ENCODE measurements around the gene CCDC141. TPM values are rescaled to one million over a fixed set of nuclear protein-coding genes. Genes with fewer than 3 reads are reported as not detected.

CCDC141 gene
- total and polyA plus RNA-seq, 5 experiments from 2014 or later = 4.2 to 27.0 (median 12.0) TPM

DNA sequence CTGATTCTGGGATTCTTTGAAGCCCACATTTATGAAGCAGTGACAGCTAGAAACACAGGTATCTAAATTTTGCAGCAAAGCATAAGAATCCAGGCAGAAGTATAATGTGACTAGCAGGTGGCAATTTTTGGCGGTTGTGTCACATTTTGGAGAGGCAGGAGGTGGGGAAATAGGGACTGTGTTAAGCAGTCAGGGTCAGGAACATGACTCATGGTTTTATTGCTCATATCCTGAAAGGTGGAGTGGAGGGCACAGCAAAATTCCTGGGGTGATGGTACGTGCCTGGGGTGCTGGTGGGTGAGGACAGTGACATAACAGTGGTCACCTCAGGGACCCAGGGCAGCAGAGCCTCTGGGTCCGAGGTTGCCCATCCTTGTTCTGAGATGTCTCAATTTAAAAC, 179.2 kb downstream of the CCDC141 start:
- no peaks in the 10 kb centered on the region for H3K9me3 Mint-ChIP-seq
- POLR2A ChIA-PET = no interaction called here
- ATAC-seq = no peak
- DNase-seq = no peak
- peaks cover 4 to 32% (median 31%) of the 10 kb centered on the region in 3 donors for H3K36me3 Mint-ChIP-seq
- H3K27ac Mint-ChIP-seq = no peak overlapping the region
- H3K4me3 Mint-ChIP-seq = peak overlapping the region in 1 of 10 donors; percentile 8
- peaks cover 4 to 11% (median 8%) of the 10 kb centered on the region in 4 donors for H3K4me1 Mint-ChIP-seq
- H3K27me3 Mint-ChIP-seq = no peaks in the 10 kb centered on the region

DNA sequence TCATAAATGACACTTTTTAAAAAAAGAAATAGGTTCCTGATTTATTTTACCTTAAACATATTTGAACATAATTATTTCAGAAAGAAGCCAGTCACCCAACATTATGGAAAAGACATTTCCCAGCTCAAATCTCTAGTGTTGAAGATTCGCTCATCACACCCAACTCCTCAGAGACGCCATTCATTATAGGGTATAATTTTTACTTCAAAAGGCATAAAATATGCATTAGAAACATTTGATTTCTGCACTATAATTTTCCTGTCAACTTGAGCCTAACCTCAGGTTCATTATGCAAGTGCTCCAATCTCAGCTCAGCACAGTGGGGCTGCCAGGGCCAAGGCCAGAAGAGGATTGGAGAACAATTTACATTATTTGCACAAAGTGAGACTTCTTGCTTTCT, 183.9 kb downstream of the CCDC141 start:
- DNase-seq (no peak), ATAC-seq (no peak)
- POLR2A ChIA-PET = no interaction called here
- Mint-ChIP-seq H3K4me1 (peaks cover 0 to 3% (median 0%) of the 10 kb centered on the region in 4 donors), H3K4me3 (no peak overlapping the region), H3K27ac (no peak overlapping the region), H3K27me3 (no peaks in the 10 kb centered on the region), H3K9me3 (no peaks in the 10 kb centered on the region), H3K36me3 (peaks cover 4 to 51% (median 43%) of the 10 kb centered on the region in 3 donors)

DNA sequence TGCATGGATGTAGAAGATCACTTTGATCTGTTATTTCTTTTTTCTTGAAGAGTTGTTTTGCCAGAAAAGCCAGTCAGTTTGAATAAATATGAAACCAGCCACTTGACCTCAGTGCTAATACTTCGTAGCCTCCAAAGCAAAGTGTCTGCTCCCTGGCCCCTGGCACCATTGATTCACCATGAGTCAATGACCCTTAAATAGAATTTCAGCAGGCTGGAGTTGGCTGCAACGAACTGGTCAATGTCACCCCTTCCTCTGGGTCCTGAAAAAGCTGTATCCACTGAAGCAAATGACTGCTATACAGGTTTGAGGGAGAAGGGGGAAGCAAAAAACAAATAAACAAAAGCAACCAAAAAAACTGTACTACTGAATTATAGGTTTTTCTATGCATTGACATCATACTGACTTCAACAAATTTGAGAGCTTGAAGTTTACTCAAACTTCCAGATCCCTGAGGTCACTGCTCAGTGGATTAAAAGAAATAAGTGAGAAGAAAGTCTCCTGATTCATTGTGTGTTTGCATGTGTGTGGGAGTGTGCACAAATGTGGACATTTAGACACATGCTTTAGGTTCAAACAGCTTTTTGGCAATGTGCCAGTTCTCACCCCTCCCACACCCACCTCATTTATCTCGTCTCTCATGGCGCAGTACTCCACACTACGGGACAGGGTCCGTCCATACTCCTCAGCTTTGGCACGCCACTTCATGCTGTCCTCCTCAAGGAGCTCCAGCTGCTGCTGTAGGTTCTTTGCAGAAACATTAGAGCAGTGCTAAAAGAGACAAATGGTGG, 184.6 kb downstream of the CCDC141 start:
- H3K4me1 Mint-ChIP-seq = no peaks in the 10 kb centered on the region
- H3K27me3 Mint-ChIP-seq = no peaks in the 10 kb centered on the region
- peaks cover 4 to 45% (median 45%) of the 10 kb centered on the region in 3 donors for H3K36me3 Mint-ChIP-seq
- no peaks in the 10 kb centered on the region for H3K9me3 Mint-ChIP-seq
- no peak overlapping the region for H3K4me3 Mint-ChIP-seq
- peak overlapping the region in 1 of 10 donors; percentile 31 for H3K27ac Mint-ChIP-seq
- DNase-seq (peak in 2 of 10 donors; percentile 4), ATAC-seq (no peak)
- POLR2A ChIA-PET = no interaction called here

DNA sequence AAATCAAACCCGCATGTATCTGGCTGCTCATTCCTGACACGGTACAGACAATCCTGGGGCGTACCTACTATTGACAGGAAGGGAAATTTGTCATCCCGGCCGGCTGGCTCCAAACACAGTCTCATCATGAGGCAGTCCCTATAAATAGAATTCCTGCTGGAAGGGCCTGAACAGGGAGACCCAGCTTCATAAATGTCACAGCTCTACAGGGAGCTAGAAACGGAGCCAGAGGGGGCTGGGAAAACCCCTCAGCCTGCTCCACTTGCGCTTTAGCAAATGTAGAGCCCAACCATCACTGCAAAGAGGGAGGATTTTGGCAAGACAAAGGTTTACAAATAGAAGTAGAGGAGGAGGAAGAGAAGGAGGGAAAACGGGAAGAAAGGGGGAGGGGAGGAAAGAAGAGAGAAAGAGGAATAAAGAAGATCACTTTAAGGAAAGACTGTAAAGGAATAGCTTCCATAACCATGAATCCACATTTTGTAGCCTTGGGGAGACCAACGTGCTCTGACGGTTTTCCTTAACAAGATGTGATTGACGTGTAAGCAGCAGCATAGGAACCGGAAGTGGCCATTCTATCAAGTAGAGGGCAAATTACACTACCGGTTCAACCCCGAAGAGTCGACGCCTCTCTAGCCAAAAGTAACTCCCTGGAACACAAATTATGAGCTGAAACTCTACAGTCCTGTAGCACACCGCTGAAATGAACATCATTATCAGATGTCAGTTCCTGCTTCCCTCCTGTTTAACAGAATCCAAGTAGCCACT, 185.9 kb downstream of the CCDC141 start:
- H3K4me3 Mint-ChIP-seq = no peak overlapping the region
- DNase-seq (no peak), ATAC-seq (no peak)
- H3K27ac Mint-ChIP-seq = peak overlapping the region in 1 of 10 donors; percentile 15
- H3K4me1 Mint-ChIP-seq = no peaks in the 10 kb centered on the region
- no peaks in the 10 kb centered on the region for H3K27me3 Mint-ChIP-seq
- peaks cover 4 to 44% (median 43%) of the 10 kb centered on the region in 3 donors for H3K36me3 Mint-ChIP-seq
- H3K9me3 Mint-ChIP-seq = no peaks in the 10 kb centered on the region
- POLR2A ChIA-PET = interaction anchor here (0.8 kb wide), 1 partner anchor 15 kb away, joined by 3 read pairs; no protein-coding TSS in a partner anchor

- Mint-ChIP-seq H3K27ac (no peak overlapping the region), H3K4me1 (no peaks in the 10 kb centered on the region), H3K4me3 (no peak overlapping the region), H3K36me3 (peaks cover 0 to 42% (median 39%) of the 10 kb centered on the region in 3 donors), H3K9me3 (no peaks in the 10 kb centered on the region), H3K27me3 (no peaks in the 10 kb centered on the region)
- ATAC-seq = no peak
- POLR2A ChIA-PET = no interaction called here
- DNase-seq = no peak
These were observed 186.6 kb downstream of the CCDC141 start for GRCh38 chr2:178863130-178863855.

- POLR2A ChIA-PET = no interaction called here
- Mint-ChIP-seq H3K4me3 (no peak overlapping the region), H3K9me3 (no peaks in the 10 kb centered on the region), H3K4me1 (peaks cover 0 to 1% (median 0%) of the 10 kb centered on the region in 4 donors), H3K36me3 (peaks cover 3 to 41% (median 32%) of the 10 kb centered on the region in 3 donors), H3K27ac (no peak overlapping the region), H3K27me3 (no peaks in the 10 kb centered on the region)
- DNase-seq (no peak), ATAC-seq (no peak)
These were observed 189.4 kb downstream of the CCDC141 start for GRCh38 chr2:178860551-178860950.

- Mint-ChIP-seq H3K4me3 (no peak overlapping the region), H3K36me3 (peaks cover 4 to 36% (median 28%) of the 10 kb centered on the region in 3 donors), H3K4me1 (peaks cover 0 to 1% (median 0%) of the 10 kb centered on the region in 4 donors), H3K27me3 (no peaks in the 10 kb centered on the region), H3K27ac (no peak overlapping the region), H3K9me3 (no peaks in the 10 kb centered on the region)
- DNase-seq (no peak), ATAC-seq (no peak)
- POLR2A ChIA-PET = no interaction called here
These were observed 190.2 kb downstream of the CCDC141 start for GRCh38 chr2:178859730-178860129.

GRCh38 chr2:178858896-178859625, 190.9 kb downstream of the CCDC141 start:
- DNase-seq (no peak), ATAC-seq (no peak)
- H3K9me3 Mint-ChIP-seq = no peaks in the 10 kb centered on the region
- no peak overlapping the region for H3K4me3 Mint-ChIP-seq
- H3K4me1 Mint-ChIP-seq = peaks cover 0 to 1% (median 0%) of the 10 kb centered on the region in 4 donors
- H3K27ac Mint-ChIP-seq = no peak overlapping the region
- H3K27me3 Mint-ChIP-seq = no peaks in the 10 kb centered on the region
- POLR2A ChIA-PET = no interaction called here
- H3K36me3 Mint-ChIP-seq = peaks cover 4 to 32% (median 25%) of the 10 kb centered on the region in 3 donors

DNA sequence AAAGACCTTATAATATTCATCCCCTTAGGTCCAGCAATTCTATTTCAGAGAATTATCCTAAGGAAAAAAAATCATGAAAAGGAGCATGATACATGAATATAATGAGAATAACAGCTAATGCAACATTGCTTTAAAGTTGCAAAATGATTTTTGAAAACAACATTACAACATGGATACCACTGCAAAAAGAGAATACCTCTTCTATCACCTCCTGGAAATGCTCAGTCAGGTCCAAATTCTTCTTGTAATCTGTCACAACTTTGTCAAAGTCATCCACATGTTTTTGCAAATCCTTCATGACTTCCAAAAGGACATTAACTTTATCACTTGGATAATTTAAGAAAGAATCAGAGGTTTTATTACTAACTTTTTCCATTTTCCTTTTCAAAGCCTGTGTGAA, 194.8 kb downstream of the CCDC141 start:
- no peaks in the 10 kb centered on the region for H3K9me3 Mint-ChIP-seq
- no peak overlapping the region for H3K4me3 Mint-ChIP-seq
- no peak for DNase-seq
- no peaks in the 10 kb centered on the region for H3K27me3 Mint-ChIP-seq
- H3K36me3 Mint-ChIP-seq = peaks cover 8 to 42% (median 35%) of the 10 kb centered on the region in 3 donors
- POLR2A ChIA-PET = no interaction called here
- H3K27ac Mint-ChIP-seq = no peak overlapping the region
- H3K4me1 Mint-ChIP-seq = peaks cover 0 to 1% (median 0%) of the 10 kb centered on the region in 4 donors
- no peak for ATAC-seq

- POLR2A ChIA-PET = no interaction called here
- no peak overlapping the region for H3K27ac Mint-ChIP-seq
- DNase-seq = no peak
- H3K36me3 Mint-ChIP-seq = peaks cover 22 to 69% (median 56%) of the 10 kb centered on the region in 3 donors
- peaks cover 0 to 13% (median 0%) of the 10 kb centered on the region in 9 donors for H3K9me3 Mint-ChIP-seq
- no peak overlapping the region for H3K4me3 Mint-ChIP-seq
- H3K27me3 Mint-ChIP-seq = no peaks in the 10 kb centered on the region
- no peak for ATAC-seq
- H3K4me1 Mint-ChIP-seq = no peaks in the 10 kb centered on the region
These were observed 201.6 kb downstream of the CCDC141 start for GRCh38 chr2:178848335-178848734.

DNA sequence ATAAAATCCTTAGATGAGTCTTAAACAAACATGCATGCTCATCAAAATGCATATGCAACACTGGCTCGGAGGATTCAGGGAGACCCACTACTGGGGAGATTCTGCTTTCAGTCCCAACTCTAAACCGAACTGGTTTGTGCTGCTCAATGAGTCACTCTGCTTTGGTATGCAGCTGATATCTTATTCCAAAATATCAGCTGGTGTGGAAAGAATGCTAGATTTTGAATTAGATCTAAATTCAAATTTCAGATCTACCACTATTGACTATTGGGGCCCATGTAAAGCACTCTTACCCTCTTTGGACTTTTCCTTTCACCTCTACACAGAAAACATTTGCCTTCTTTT, 203.5 kb downstream of the CCDC141 start:
- POLR2A ChIA-PET = no interaction called here
- peaks cover 0 to 13% (median 0%) of the 10 kb centered on the region in 9 donors for H3K9me3 Mint-ChIP-seq
- H3K27ac Mint-ChIP-seq = no peak overlapping the region
- H3K4me1 Mint-ChIP-seq = no peaks in the 10 kb centered on the region
- ATAC-seq (no peak), DNase-seq (no peak)
- H3K36me3 Mint-ChIP-seq = peaks cover 17 to 59% (median 47%) of the 10 kb centered on the region in 3 donors
- no peak overlapping the region for H3K4me3 Mint-ChIP-seq
- no peaks in the 10 kb centered on the region for H3K27me3 Mint-ChIP-seq
